GM13976 (cell line): ENCODE measurements around the gene NUP107.

ENCODE experiments used
- DNase-seq: peaks from one replicate; pipeline ENCODE4 v3.0.0; 2012; ENCODE audit warnings: low spot score
- CTCF ChIP-seq: IDR thresholded peaks from 2 replicates; pipeline ENCODE4 v1.5.1; 2012; ENCODE audit warnings: borderline replicate concordance, mild to moderate bottlenecking; ENCODE audit not compliant: insufficient read depth; ENCODE audit errors: extremely low read depth, missing control alignments, control extremely low read depth
- in situ Hi-C: fragments of 300-500 bp; cut with MboI; formaldehyde crosslinking; loops from one replicate; pipeline ENCODE4 v1.12.0; 2022; ENCODE audit warnings: low sequenced_read_pairs, mixed read lengths, inconsistent platforms; ENCODE audit not compliant: unreplicated experiment

The NUP107 gene

DNA sequence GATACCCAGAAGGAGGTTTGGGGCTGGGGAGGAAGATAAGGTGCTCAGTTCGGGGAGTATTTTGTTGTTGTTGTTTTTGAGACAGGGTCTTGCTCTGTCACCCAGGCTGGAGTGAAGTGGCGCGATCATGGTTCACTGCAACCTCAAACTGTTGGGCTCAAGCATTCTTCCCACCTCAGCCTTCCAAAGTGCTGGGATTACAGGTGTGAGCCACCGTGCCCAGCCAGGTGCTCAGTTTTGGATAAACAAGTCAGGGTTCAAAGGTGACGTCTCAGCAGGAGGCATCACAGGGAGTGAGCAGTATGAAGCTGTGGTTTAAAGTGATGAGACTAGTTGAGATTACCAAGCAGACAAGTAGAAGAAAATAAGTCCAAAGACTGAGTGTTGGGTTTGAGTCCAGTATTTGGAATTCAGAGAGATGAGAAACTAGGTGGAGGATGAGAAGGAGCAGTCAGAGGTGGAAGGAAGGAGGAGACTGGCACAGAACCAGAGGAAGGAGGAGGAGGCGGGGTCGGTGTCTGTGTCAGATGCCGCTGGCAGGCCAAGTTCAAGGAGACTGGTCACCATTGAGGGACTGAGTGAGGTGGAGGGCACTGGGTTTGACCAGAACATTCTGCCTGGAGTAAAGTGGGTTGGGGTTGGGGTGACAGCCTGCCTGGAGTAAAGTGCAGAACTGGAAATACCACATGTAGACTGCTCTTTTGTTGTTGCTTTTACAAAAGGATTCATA is 75.3 kb downstream of the NUP107 start:
- no peak for TF ChIP-seq CTCF
- DNase-seq = no peak
- in situ Hi-C loops = no loop called here

DNA sequence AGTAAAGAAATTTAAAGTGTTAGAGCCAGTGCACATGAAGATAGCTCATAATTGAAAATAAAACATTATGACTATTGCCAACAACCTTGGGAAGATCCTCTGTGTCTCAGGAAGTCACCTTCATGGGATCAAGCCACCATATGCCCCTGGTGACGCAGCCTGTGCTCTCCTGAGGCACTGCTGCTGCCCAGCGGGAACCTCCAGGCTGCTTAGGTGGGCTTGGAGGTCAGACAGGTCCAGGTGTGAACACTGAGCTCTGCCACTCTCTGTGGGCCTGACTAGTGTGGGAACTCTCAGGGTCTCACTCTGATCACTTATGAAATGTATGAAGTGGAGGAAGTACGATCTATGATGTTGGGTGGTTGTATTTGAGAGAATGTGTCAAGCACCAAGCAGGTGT is 75.9 kb downstream of the NUP107 start:
- no peak for DNase-seq
- no peak for TF ChIP-seq CTCF
- in situ Hi-C loops = no loop called here

- DNase-seq = no peak
- TF ChIP-seq CTCF = no peak
- in situ Hi-C loops = no loop called here
Observed at GRCh38 chr12:68765696-68766095, 78.9 kb downstream of the NUP107 start.

DNA sequence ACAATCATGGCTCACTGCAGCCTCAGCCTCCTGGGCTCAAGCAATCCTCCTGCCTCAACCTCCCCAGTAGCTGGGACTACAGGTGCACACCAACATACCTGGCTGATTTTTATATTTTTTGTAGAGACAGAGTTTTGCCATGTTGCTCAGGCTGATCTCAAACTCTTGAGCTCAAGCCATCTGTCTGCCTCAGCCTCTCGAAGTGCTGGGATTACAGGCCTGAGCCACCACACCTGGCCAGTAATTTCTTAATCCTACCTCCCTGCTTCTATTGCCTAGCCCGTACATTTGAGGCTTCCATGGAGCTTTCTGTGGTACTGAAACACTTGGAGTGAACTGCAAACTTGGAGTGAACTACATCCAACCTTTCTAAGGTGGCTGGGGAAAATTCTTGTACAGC is 79.9 kb downstream of the NUP107 start:
- in situ Hi-C loops = no loop called here

GRCh38 chr12:68767191-68767590 is 80.4 kb downstream of the NUP107 start:
- TF ChIP-seq CTCF = no peak
- in situ Hi-C loops = no loop called here
- no peak for DNase-seq

More for the DNA sequence above, 79.9 kb downstream of the NUP107 start:
- no peak for TF ChIP-seq CTCF
- DNase-seq = no peak

- no peak for DNase-seq
- TF ChIP-seq CTCF = no peak
- in situ Hi-C loops = no loop called here
Observed at GRCh38 chr12:68768431-68768939, 81.7 kb downstream of the NUP107 start.
